Gastroesophageal sphincter (tissue), 4 donors: ENCODE measurements around the gene ABCA4. TPM values are rescaled to one million over a fixed set of nuclear protein-coding genes. Genes with fewer than 3 reads are reported as not detected.

Experiments
- ATAC-seq: fragments of 150-250 bp; one replicate; pipeline ENCODE4 v1.9.1; 2016; ENCODE audit warnings: mild to moderate bottlenecking, moderate library complexity
- H3K27ac ChIP-seq, 4 donors: fragments of 200-600 bp; sonication (generic) in 3 of 4; 1 replicate in 3 of 4; 2 replicates in 1 of 4; pipeline ENCODE4 v1.5.1; 2016 to 2019
- H3K27me3 ChIP-seq: fragments of 200-600 bp; sonication (generic); one replicate; pipeline ENCODE4 v1.5.1; 2019
- H3K36me3 ChIP-seq, 2 donors: fragments of 200-600 bp; sonication (generic); one replicate each; pipeline ENCODE4 v1.5.1; 2019; ENCODE audit warnings: control low read depth in 1 of 2
- H3K4me1 ChIP-seq, 3 donors: fragments of 200-600 bp; sonication (generic); 1 replicate in 2 of 3; 2 replicates in 1 of 3; pipeline ENCODE4 v1.5.1; 2016 to 2019; ENCODE audit warnings: control low read depth in 2 of 3
- H3K4me3 ChIP-seq, 2 donors: fragments of 200-600 bp; sonication (generic); one replicate each; pipeline ENCODE4 v1.5.1; 2019; ENCODE audit warnings: mild to moderate bottlenecking in 1 of 2, moderate library complexity in 1 of 2
- H3K9me3 ChIP-seq, 3 donors: fragments of 200-600 bp; sonication (generic); one replicate each; pipeline ENCODE4 v1.5.1; 2017 to 2019; ENCODE audit warnings: control low read depth in 2 of 3
- EP300 ChIP-seq: sonication (generic); formaldehyde crosslinking; IDR thresholded peaks from one replicate; pipeline ENCODE4 v1.6.1; 2017; ENCODE audit warnings: antibody characterized with exemption, mild to moderate bottlenecking
- POLR2A ChIP-seq, 2 donors: fragments of 450-650 bp; IDR thresholded peaks; one replicate each; pipeline ENCODE4 v1.6.1; 2017; ENCODE audit warnings: antibody characterized with exemption in 2 of 2, mild to moderate bottlenecking in 2 of 2, moderate library complexity in 1 of 2
- POLR2AphosphoS5 ChIP-seq: sonication (generic); formaldehyde crosslinking; IDR thresholded peaks from one replicate; pipeline ENCODE4 v1.6.1; 2017; ENCODE audit warnings: antibody characterized with exemption
- WGBS, 2 donors: methylation state at CpG; one replicate each; pipeline ENCODE4 v1.1.5; 2018; ENCODE audit warnings: low coverage in 1 of 2; 5-methylcytosine and 5-hydroxymethylcytosine counted together
- total RNA-seq, 4 donors: library from RNA; depleted of rRNA; stranded (reverse); fragments of >200 nt; gene quantifications; one replicate each; pipeline ENCODE4 v1.1.0, GENCODE V29; 2016
- TF ChIP-seq, protein P1 (sequence below), 4 experiments: fragments of 200-600 bp in 2 of 4; fragments of 450-650 bp in 2 of 4; sonication (generic) in 1 of 4; IDR thresholded peaks; one replicate each; pipeline ENCODE4 v1.5.1; 2017 to 2019; ENCODE audit warnings: antibody characterized with exemption in 4 of 4, mild to moderate bottlenecking in 2 of 4, moderate library complexity in 2 of 4

The ABCA4 gene
- total RNA-seq, 4 donors from 2014 or later: 0.19 to 0.27 TPM; not detected in 2

DNA sequence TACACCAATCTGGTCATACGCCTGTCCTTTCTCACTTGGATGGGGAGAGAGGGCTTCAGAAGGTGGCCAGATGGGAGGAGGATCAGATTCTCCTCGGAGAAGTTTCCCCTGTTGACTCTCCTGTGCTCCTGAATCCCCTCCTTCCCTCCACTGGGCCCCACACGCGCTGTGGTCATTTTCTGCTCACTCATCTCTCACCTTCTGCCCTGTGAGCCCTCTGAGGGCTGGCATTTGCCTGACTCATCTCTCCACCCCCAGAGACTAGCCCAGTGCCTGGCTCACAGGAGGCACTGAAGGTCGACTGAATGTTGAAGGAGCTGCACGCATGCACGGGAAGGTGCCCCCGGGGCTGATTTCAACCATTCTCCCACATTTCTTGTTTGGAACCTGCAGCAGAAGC, 14.2 kb downstream of the ABCA4 start:
- no peak for ATAC-seq
- no peak for TF ChIP-seq POLR2AphosphoS5
- no peak for TF ChIP-seq EP300
- TF ChIP-seq, protein P1, sequence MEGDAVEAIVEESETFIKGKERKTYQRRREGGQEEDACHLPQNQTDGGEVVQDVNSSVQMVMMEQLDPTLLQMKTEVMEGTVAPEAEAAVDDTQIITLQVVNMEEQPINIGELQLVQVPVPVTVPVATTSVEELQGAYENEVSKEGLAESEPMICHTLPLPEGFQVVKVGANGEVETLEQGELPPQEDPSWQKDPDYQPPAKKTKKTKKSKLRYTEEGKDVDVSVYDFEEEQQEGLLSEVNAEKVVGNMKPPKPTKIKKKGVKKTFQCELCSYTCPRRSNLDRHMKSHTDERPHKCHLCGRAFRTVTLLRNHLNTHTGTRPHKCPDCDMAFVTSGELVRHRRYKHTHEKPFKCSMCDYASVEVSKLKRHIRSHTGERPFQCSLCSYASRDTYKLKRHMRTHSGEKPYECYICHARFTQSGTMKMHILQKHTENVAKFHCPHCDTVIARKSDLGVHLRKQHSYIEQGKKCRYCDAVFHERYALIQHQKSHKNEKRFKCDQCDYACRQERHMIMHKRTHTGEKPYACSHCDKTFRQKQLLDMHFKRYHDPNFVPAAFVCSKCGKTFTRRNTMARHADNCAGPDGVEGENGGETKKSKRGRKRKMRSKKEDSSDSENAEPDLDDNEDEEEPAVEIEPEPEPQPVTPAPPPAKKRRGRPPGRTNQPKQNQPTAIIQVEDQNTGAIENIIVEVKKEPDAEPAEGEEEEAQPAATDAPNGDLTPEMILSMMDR (IDR thresholded peaks at IDR 0.05): no peak
- TF ChIP-seq POLR2A (IDR thresholded peaks at IDR 0.05): no peak
- Histone ChIP-seq H3K36me3 (no peaks in the 10 kb centered on the region), H3K27me3 (peaks cover 11% of the 10 kb centered on the region), H3K27ac (no peak overlapping the region), H3K4me1 (no peaks in the 10 kb centered on the region), H3K9me3 (no peaks in the 10 kb centered on the region), H3K4me3 (no peak overlapping the region)
- WGBS, 2 donors: 74 to 91% methylated on average over 2 to 8 of the region's 8 CpGs

DNA sequence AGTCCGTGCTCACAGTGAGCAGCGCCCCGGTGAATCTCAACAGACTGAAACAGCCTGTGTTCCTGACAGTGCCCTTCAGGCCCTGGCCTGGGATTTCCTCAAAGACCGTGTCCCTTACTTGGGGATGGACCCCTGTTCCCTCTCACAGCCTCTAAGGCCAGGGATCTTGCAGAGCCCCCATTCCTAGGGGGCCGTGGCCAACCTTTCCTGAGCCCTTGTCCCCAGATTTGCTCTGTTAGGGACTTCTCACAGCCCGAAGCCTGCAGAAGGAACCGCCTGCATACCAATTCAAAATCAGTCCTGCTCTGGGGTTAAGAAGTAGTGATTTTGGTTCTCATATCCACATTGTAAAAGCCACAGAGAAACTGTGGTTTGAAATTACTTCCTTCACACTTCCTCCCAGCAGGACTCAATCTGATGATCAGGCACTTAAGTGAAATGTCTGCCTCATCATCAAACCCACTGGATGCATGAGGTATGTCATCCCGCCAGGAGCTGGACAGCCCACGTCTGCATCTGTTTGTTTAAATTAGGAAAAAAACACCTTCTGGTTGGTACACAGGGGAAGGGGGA, 14.9 kb downstream of the ABCA4 start:
- WGBS, 2 donors: 67 to 79% methylated on average over 3 to 4 of the region's 9 CpGs
- ATAC-seq: no peak
- no peaks in the 10 kb centered on the region for H3K36me3 ChIP-seq
- H3K27ac ChIP-seq: no peak overlapping the region
- H3K27me3 ChIP-seq: peaks cover 11% of the 10 kb centered on the region
- H3K4me3 ChIP-seq: no peak overlapping the region
- H3K9me3 ChIP-seq: no peaks in the 10 kb centered on the region
- TF ChIP-seq, protein P1 (IDR thresholded peaks at IDR 0.05): no peak
- TF ChIP-seq POLR2A (IDR thresholded peaks at IDR 0.05) (no peak), EP300 (no peak), POLR2AphosphoS5 (no peak)
- no peaks in the 10 kb centered on the region for H3K4me1 ChIP-seq

DNA sequence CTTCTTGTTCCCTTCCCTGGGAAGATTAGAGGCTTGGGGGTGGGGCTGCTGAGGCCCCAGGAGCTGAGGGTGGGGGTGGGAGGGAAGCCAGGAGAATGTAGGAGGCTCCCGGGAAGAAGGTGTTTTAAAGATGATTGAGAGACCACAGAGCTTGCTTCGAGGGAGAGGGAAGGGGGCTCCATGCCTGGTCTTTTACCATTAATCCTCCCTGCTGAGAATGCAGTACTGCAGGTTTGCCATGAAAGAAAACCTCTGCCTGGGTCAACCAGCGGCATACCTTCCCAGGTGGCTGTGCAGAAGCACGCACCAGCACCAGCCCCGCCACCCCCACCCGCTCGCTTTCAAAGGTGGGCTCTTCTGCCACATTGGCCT, 15.4 kb downstream of the ABCA4 start:
- peaks cover 11% of the 10 kb centered on the region for H3K27me3 ChIP-seq
- no peak for ATAC-seq
- no peak overlapping the region for H3K4me3 ChIP-seq
- no peaks in the 10 kb centered on the region for H3K9me3 ChIP-seq
- 60% methylated on average over 3 of the region's 7 CpGs; no CpG with 5 or more reads in 1 of the 2 donors for WGBS, 2 donors
- TF ChIP-seq, protein P1 (IDR thresholded peaks at IDR 0.05): no peak
- TF ChIP-seq POLR2A (IDR thresholded peaks at IDR 0.05): no peak
- TF ChIP-seq POLR2AphosphoS5: no peak
- TF ChIP-seq EP300: no peak
- H3K27ac ChIP-seq: no peak overlapping the region
- H3K36me3 ChIP-seq: no peaks in the 10 kb centered on the region
- H3K4me1 ChIP-seq: no peaks in the 10 kb centered on the region

DNA sequence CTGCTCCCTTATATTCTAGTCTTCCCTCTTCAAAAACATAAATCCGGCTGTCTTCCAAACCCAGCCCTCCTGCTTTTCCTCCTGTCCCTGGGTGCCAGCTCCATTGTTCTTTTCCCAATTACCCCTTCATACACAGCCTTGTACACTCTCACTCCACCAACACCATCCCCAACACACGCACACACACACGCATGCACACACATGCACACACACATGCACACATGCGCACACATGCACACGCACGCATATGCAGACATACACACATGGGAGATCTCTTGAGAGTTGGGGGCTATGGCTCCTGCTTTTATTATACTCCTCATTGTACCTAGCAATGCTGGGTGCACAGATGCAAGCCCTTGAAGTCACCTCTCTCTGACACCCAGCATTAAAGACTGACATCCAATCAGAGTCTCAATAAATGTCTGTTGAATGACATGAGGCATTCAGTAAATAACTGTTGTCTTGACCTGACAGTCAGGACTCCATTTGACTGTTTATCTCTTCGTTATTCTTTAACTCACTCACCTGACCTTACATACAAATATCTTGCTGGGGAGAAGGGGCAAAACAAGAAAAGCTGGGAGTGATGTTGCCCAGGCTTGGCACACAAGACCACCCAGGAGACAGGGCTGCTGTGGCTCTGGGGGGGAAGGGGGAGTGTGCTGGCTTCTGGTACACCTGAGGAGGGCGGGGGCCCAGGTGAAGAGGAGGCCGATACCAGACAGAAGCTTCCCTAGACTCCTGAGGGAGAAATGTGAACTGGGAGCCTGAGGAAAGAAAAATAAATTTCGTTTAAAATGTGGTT, 16.0 kb downstream of the ABCA4 start:
- 72 to 83% methylated on average over 7 to 10 of the region's 10 CpGs for WGBS, 2 donors
- H3K4me1 ChIP-seq: no peaks in the 10 kb centered on the region
- H3K36me3 ChIP-seq: no peaks in the 10 kb centered on the region
- H3K27ac ChIP-seq: no peak overlapping the region
- ATAC-seq: no peak
- H3K27me3 ChIP-seq: peaks cover 11% of the 10 kb centered on the region
- no peaks in the 10 kb centered on the region for H3K9me3 ChIP-seq
- H3K4me3 ChIP-seq: no peak overlapping the region
- TF ChIP-seq POLR2A (IDR thresholded peaks at IDR 0.05): no peak
- TF ChIP-seq, protein P1 (IDR thresholded peaks at IDR 0.05): no peak
- TF ChIP-seq EP300: no peak
- TF ChIP-seq POLR2AphosphoS5: no peak
